GM12891 (cell line): ENCODE results near the gene VWA8.

Source experiments
- PAX5 ChIP-seq: IDR thresholded peaks from 2 replicates; pipeline ENCODE4 v1.6.1; 2011; ENCODE audit warnings: low read length, moderate library complexity, mild to moderate bottlenecking; ENCODE audit not compliant: insufficient read depth, severe bottlenecking
- POLR2A ChIP-seq: IDR thresholded peaks from 2 replicates; pipeline ENCODE4 v1.6.1; 2011; ENCODE audit warnings: low read depth, low read length, control low read depth
- POLR2AphosphoS5 ChIP-seq: IDR thresholded peaks from 2 replicates; pipeline ENCODE4 v1.6.1; 2011; ENCODE audit warnings: low read depth, low read length, control low read depth
- POU2F2 ChIP-seq: IDR thresholded peaks from 2 replicates; pipeline ENCODE4 v1.6.1; 2011; ENCODE audit warnings: low read depth, mild to moderate bottlenecking, control low read depth, low read length, moderate library complexity
- SPI1 ChIP-seq: IDR thresholded peaks from 2 replicates; pipeline ENCODE4 v1.6.1; 2011; ENCODE audit warnings: low read depth, low read length, control low read depth
- TAF1 ChIP-seq: IDR thresholded peaks from 2 replicates; pipeline ENCODE4 v1.6.1; 2011; ENCODE audit warnings: low read depth, low read length, control low read depth

DNA sequence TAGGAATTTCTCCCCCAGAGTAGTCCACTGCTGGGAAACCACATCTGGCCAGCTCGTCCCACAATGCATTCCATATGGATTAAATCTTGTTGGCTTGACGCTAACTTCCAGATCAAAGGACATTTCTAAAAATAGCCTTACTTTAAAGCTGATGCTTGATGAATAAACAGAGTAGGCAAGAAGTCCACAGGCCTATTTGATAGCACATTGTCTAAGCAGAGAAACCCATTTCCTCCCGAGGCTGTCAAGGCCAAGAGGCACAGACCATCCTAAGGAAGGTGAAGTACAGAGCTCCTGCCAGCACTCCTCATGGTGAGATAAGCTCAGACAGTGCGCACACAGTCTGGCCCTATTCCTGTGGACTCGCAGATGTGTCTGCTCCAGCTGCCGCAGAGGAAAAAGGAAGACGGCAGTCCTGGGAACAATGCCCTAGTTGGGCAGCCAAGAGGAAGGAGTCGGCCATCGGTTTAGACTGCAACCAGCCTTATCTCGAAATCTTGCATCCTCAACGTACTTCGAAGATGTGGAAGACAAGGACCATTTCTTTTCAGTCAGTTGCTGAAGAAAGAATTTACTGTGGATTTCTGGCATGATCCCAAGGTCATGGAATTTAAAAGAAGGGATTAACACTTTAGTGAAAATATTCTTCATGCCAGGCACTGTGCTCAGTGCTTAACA, 346.8 kb downstream of the VWA8 start:
- TF ChIP-seq TAF1: no peak
- TF ChIP-seq SPI1: no peak
- TF ChIP-seq POLR2AphosphoS5: no peak
- no peak for TF ChIP-seq POLR2A
- TF ChIP-seq POU2F2: no peak
- TF ChIP-seq PAX5: no peak
